Raji (cell line): ENCODE results near the gene IL17RC.

Source experiments
- POLR2A ChIP-seq: IDR thresholded peaks from 2 replicates; pipeline ENCODE4 v1.6.1; 2011; ENCODE audit warnings: low read depth, low read length, control low read depth; ENCODE audit not compliant: insufficient read depth

IL17RC gene

GRCh38 chr3:9888540-9888939 lies 28.4 kb upstream of the IL17RC start:
- TF ChIP-seq POLR2A = no peak

- no peak for TF ChIP-seq POLR2A
Measured at GRCh38 chr3:9889405-9889804, 27.5 kb upstream of the IL17RC start.

GRCh38 chr3:9890249-9891071 lies 26.4 kb upstream of the IL17RC start, which contains the start of gene JAGN1:
Gene JAGN1 (plus strand): TSS chr3:9890610. CDS start chr3:9890723, 113 bp downstream.
- TF ChIP-seq POLR2A = peak; percentile 90

GRCh38 chr3:9891072-9891622 lies 25.8 kb upstream of the IL17RC start:
- TF ChIP-seq POLR2A = no peak

- no peak for TF ChIP-seq POLR2A
Measured at GRCh38 chr3:9893739-9894138, 23.2 kb upstream of the IL17RC start.

- no peak for TF ChIP-seq POLR2A
Measured at GRCh38 chr3:9897408-9898372, 19.2 kb upstream of the IL17RC start.

GRCh38 chr3:9898467-9899241 lies 18.2 kb upstream of the IL17RC start:
- no peak for TF ChIP-seq POLR2A

GRCh38 chr3:9899289-9899791 lies 17.6 kb upstream of the IL17RC start:
- TF ChIP-seq POLR2A = no peak

GRCh38 chr3:9901967-9902366 lies 14.9 kb upstream of the IL17RC start:
- TF ChIP-seq POLR2A = no peak

- TF ChIP-seq POLR2A = no peak
Measured at GRCh38 chr3:9902372-9903237, 14.3 kb upstream of the IL17RC start, which contains the start of gene IL17RE. Gene IL17RE (plus strand): TSS chr3:9902848. CDS start chr3:9902933, 85 bp downstream.

GRCh38 chr3:9903238-9903624 lies 13.7 kb upstream of the IL17RC start:
- TF ChIP-seq POLR2A = no peak

GRCh38 chr3:9903904-9904303 lies 13.0 kb upstream of the IL17RC start:
- no peak for TF ChIP-seq POLR2A

- TF ChIP-seq POLR2A = no peak
Measured at GRCh38 chr3:9906480-9906879, 10.4 kb upstream of the IL17RC start.

- TF ChIP-seq POLR2A = no peak
Measured at GRCh38 chr3:9908286-9908685, 8.6 kb upstream of the IL17RC start.
